Stimulated activated CD4-positive, alpha-beta T cell treated with anti-CD3 and anti-CD28 coated beads, Interleukin-1b, Interleukin-23, amount 100 ng/mL, for 4 hours (primary cell): ENCODE data around the gene DRD4.

Experiments used
- DNase-seq, 2 donors: peaks; one replicate each; pipeline ENCODE4 v3.0.0-alpha.2; 2020; ENCODE audit warnings: low read depth in 2 of 2

DRD4 gene

DNA sequence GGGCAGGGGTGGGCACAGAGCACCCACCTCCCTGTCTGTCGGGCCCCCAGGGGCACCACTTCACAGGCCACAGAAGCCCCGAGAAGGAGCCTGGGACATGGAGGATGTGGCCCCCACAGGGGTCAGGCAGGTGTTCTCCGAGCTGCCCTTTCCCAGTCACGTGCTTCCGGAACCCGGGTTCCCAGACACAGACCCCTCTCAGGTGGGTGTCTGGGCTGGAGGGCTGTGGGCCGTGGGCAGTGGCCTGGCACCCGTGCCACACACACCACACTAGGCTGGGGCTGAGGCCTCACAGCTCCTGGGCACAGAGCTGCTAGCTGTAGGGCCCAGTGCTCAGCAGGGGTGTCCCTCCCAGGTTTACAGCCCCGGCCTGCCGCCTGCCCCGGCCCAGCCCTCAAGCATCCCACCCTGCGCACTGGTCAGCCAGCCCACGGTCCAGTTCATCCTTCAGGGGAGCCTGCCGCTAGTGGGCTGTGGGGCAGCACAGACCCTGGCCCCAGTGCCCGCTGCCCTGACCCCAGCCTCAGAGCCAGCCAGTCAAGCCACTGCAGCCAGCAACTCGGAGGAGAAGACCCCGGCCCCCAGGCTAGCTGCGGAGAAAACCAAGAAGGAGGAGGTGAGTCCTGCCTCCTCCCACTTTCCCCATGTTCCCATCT is 26.8 kb upstream of the DRD4 start:
- DNase-seq: no peak

DNA sequence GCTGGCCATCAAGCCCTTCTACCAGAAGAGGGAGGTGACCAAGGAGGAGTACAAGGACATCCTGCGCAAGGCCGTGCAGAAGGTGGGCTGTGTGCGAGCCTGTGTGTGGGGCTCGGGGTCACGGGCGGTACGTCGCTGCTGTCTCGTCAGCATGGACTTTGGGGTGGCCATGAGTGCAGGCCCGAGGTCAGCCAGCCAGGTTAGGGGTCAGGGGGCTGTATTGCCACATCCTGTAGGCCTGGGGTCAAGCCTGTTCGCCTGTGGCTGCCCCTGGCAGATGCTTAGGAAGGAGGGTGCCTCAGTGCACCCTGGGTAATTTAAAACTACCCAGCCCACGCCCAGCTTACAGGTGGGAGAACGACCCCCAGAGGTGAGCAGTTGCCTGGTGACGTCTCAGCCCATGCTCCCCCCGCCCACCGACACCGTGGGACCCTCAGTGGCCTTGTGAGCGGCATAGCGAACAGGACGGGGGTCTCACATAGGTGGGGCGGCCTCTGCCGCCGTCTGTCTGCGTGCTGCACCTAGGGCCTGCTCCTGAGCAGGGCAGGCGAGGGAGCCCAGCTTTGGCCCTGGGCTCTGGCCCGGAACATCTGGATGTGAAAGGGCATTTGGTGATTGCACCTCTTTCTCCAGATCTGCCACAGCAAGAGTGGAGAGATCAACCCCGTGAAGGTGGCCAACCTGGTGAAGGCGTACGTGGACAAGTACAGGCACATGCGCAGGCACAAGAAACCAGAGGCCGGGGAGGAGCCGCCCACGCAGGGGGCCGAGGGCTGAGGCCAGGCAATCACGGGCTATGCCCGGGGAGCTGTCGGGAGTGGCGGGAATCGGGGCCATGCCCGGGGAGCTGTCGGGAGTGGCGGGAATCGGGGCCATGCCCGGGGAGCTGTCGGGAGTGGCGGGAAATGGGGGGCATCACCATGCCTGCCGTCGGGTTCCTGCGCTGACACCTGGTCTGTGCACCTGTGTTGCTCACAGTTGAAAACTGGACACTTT is 25.8 kb upstream of the DRD4 start:
- DNase-seq: no peak

DNA sequence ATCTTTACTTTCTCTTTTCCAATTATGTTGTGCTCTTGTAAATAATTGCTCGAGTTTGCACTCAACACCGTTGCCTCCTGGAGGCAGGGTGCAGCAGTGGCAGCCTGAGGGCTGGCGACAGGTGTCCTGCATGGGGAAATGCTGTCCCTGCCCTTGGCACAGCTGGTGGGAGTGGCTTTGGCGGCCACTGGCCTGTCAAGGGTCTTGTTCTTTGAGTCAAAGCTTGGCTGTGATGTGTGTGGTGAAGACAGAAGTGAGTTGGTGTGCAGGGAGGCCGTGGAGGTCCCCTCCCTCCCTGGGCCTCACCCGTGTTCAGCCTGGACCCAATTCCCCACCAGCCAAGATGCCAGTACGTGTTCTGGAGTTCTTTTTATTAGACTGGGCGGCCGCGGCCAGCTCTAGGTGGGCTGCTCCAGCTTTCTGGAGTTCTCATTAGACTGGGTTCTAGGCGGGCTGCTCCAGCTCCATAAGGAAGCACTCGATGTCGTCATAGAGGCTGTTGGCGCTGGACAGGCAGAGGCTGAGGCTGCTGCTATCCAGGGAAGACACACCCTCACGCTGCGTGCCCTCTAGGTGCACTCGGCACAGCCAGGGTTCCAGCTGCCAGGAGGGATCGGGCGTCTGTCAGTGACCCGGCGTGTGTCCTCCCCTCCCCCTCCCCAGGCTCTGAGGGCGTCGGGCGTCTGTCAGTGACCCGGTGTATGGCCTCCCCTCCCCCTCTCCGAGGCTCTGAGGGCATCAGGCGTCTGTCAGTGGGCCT is 24.7 kb upstream of the DRD4 start:
- no peak for DNase-seq

DNA sequence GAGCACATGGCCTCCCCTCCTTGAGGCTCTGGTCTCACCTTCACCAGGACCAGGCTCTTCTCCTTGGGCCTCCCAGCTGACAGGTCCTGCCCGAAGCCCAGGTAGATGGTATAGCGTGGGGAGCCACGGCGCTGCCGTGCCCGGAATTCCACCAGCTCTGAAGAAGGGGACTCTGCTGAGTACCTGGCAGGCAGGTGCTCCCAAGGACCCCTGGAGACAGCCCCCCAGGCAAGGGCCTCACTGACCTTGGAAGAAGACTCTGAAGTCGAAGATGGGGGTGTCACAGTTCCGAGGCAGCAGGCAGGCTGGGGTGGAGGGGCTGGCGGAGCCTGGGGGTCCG is 24.1 kb upstream of the DRD4 start:
- DNase-seq: no peak

DNA sequence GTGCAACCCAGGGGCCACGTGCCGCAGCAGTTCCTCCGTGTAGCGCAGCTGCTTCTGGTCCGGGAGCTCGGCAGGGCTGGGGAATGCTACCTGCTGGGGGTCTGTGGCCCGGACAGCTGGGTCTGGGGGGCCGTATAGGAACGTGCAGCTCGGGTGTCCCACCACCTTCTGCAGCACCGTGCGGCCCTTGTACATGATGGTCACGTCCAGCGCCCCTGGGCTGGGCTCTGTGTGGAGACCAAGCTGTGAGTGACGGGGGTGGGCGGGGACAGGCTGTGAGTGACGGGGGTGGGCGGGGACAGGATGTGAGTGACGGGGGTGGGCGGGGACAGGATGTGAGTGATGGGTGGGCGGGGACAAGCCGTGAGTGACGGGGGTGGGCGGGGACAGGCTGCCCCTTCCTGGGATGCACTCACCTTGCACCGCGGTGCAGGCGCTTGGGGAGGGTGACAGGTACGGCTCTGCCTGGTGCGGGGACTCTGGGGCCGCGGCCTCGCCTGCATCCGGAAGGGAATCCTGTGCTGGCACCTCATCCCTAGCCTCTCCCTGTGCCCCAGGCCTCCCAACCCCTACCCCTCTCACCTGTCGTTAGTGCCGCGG is 23.6 kb upstream of the DRD4 start:
- DNase-seq: peak; percentile 77 to 86

DNA sequence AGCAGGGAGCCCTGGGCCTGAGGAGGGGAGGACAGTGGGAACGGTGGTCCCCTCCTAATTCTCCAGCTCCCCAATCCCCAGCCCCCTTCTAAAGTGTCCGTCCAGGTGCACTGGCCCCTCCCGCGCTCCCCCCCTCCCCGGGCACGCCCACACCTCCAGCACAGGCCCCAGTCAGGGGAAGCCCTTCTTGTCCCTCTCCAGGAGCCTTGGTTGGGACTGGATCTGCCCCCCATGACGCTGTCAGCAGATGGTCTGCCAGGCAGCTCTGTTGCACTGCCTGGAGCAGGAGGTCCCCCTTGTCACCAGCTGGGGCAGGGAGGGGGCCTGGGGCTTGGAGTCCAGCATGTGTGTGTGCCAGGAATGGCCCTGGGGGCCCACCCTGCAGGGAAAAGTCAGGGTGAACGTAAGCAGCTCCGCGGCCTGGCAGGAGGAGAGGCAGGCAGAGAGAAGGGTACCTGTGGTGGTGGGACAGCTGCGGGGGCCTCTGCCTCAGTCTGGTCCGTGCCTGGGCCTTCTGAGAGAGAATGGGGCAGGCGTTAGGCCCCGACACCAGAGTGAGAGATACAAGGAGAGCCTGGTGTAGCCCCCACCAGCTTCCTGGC is 22.9 kb upstream of the DRD4 start:
- DNase-seq: no peak

DNA sequence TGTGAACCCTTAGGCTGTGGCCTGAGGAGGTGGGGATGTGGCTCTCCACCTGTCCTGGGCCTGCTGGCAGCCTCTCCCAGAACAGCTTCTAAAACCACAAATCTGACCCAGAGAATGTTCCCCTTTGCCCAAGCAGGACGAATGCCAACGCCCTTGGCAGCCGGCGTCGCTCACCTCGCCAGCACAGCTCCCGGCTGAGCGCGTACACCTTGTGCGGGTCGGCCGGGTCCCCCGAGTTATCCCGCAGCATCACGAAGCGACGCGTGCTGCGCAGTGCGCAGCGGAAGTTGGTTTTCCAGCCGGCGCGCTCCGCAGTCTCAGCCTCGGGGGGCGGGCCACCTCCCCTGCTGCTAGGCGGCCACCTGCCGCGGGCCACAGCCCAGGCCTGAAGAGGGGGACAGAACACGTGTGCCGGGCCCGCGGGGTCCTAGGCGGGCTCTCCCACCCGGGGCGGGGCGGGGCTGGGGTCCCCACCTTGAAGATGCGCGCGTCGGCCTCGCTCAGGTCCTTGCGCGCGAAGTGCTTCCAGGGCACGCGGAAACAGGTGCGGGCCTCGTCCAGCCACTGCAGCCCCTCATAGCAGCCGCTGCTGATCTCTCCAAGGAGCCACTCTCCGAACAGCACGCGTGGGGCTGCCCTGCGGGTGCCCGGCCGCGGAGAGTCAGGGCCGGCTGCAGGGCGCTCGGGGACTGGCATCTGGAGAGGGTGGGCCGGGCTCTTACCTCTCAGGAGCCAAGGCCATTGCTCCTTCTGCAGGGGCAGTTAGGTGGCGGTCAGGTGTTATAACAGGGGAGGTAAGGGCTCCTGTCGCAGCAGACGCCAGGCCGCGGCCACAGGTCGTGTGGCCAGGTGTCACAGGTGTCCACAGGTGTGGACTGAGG is 22.2 kb upstream of the DRD4 start:
- no peak for DNase-seq

DNA sequence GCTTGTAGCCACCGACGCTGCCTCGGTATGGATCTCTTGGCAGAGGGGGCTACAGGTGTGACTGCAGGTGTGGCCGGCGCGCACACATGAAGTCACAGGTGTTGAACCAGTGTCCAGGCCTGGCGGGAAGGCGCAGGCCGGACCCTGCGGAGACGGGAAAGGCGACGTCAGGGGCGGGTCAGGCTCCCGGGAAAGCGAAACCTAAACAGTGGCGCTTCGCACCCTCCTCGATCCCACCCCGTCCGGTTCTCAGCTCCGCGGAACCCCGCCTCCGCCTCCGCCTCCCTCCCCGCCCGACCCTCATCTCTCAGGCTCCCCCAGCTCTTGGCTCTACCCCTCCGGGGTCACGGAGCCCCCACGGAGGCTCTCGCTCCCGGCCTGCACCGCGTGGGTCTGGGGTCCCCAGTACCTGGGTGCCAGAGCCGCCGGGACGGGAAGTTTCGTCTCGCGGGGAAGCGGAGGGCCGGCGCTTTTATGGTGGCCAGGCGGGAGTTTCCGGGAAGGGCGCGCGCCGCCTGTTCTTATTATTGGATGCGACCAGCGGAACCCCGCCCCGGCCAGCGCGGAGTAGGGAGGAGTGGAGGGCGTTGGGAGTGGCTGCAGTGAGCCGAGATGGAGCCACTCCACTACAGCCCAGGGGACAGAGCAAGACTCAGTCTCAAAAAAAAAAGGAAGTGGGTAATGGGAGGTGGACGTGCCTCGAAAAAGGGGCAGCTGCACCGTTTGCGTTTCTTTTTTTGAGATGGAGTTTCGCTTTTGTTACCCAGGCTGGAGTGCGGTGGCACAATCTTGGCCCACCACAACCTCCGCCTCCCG is 21.4 kb upstream of the DRD4 start, which contains the start of gene IRF7:
TSS of gene IRF7 (minus strand) at position 447 of the 816 bp plus-strand sequence. CDS start 586 bp downstream, outside the sequence.
- peak; percentile 70 to 73 for DNase-seq

DNA sequence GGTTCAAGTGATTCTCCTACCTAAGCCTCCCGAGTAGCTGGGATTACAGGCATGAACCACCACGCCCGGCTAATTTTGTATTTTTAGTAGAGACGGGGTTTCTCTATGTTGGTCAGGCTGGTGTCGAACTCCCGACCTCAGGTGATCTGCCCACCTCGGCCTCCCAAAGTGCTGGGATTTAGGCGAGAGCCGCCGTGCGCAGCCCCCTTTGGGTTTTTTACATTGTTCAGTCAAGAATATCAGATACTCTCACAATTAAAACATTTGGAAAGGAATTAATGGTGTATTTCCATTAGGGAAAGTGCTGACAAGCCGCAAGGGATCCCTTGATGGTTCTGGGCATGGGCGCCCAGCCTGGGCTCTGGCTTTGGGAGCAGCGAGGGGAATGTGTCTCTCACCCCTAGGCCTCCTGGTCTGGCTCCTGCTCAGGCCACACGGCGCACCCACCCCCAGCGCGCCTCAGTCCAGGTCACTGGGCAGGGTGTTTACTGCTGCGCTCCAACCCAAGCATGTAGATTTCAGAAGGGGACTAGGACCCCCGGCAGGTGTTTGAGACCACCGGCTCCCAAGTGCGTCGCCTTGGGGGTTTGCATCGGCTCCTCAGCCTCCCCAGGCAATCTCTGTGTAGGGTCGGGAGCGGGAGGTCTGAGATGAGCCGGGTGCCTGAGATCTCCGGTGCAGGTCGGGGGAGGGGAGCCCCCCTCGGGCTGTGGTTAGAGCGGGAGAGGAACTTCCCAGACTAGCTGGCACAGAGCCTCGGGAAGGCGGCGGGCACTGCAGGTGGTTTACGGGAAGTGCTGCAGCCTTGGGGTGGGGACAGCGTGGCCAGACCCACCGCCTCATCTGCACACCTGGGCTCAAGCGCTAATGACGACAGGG is 20.5 kb upstream of the DRD4 start:
- DNase-seq: no peak

DNA sequence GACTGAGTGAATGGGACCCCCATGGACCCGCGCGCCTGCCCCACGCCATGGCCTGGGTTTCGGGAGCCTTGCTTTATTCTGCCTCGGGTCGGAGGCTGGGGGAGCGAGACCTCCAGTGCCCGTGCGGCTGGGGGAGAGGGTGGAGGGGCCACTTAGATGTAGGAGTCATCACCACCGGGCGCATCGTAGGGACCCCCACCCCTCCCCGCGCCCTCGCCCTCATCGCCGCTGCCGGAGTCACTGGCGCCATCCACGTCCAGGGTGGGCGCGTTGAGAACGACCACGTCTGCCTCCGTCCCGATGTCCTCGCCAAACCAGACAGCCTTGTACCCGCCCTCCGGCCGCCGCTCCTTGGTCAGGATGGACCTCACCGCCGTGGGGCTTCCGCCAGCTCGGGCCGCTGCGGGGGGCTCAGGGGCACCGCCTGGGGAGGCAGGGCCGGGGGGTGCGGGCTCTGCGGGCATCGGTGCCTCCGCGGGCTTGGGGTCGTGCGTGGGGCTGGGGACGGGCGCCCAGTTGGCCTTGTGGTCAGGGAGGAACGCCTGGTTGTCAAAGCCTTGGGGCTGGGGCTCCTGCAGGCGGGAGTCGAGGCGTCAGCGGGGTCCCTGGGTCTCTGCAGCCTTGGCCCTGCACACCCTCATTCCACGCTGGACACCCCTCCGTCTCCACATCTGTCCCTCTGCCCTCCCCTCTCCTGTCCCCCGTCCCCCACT is 19.7 kb upstream of the DRD4 start:
- no peak for DNase-seq

DNA sequence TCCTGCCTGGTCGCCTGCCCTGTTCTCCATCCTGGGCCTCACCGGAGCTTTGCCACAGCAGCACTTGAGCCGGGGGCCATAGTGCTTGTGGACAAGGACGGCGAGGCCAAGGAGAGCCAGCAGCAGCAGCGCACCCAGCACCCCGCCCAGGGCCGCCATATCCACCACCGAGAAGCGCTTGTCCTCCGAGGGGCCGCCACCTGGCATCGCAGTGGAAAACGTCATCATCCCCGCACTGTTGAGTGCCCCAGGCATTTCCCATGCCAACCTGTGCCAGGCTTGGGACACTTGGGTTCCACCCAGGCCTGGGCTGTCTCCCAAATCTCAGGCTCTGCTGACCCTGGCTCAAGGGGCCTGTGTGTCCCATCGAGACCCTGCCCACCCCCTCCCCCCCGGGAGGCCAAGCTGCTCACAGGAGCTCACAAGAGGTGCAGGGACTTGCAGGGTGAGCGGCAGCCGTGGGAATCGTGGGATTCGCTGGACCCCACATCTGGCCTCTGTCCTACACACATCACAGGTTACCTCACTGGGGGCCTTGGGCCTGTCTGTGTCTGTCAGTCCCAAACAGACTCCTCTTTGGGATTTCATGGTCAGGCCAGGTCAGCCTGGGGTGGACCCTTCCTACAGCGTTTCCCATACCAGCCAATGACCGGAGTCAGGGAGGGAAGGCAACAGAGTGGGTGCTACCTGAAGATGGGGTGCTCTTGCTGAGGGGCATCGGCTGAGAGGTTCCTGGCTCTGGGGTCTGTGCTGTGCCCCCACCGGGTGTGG is 19.0 kb upstream of the DRD4 start:
- DNase-seq: no peak

DNA sequence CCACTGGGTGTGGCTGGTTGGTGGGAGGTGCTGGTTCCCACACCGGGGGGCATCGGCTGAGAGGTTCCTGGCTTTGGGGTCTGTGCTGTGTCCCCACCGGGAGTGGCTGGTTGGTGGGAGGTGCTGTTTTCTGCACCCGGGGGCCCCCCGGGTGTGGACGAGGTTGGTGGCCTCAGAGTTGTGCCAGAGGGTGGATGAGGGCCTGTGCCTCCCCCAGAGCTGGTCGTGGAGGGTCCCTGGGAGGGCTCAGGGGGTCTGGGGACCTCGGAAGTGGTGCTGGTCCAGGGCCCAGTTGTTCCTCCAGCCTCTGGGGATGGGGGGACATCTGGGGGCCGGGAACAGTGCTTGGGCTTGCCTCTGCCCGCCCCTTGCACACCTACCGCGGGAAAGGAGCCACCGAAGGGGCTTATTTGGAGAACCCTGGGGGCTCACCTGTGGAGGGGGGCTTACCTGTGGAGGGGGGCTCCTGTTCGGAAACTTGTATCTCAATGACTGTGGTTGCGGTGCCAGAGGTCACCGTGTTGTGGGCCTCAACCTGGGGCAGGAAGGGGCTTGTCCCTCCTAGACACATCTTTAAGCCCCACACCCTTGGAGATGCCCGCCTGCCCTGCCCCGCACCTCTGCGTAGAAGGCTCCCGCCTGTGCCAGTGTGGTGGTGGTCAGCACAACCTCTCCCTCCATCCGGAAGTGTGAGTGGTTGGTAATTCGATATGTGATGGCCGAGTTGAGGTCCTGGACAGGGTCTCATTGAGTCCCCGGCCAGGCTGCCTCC is 18.0 kb upstream of the DRD4 start:
- DNase-seq: no peak

DNA sequence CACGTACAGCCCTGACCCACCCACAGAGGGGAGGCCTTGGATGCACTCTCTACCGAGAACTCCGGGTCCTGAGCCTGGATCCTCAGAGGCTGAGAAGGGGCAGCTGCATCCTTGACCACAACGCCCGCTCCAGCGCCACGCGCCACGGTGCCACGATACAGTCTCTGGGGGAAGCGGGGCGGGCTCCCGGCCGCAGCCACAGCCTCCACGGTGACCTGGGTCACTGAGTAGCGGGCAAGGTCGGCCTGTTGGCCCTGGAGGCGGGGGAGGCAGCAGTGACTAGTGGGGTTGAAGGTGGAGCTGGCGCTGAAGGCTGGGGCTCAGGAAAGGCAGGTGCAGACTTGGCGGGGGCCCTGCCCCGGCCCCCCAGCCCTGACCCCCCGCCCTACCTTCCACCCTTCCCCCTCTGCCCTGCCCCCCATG is 17.4 kb upstream of the DRD4 start:
- no peak for DNase-seq

DNA sequence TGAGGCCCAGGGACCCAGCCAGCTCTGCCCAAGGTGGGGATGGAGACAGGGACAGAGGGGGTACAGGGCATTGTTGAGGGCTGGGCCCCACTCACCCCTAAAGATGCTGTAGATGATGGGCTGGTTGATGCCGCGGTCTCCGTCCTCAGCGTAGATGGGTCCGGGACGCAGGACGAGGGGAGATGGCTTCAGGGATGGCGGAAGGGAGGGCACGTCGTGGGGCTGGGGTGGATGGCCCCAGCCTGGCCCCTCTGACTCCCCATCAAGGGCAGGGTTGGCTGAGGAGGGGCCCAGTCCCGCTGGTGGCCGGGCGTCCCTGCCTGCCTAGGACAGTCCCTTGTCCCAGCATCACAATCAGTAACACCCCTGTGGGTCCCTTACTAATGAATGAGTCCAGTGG is 16.9 kb upstream of the DRD4 start:
- DNase-seq: no peak

DNA sequence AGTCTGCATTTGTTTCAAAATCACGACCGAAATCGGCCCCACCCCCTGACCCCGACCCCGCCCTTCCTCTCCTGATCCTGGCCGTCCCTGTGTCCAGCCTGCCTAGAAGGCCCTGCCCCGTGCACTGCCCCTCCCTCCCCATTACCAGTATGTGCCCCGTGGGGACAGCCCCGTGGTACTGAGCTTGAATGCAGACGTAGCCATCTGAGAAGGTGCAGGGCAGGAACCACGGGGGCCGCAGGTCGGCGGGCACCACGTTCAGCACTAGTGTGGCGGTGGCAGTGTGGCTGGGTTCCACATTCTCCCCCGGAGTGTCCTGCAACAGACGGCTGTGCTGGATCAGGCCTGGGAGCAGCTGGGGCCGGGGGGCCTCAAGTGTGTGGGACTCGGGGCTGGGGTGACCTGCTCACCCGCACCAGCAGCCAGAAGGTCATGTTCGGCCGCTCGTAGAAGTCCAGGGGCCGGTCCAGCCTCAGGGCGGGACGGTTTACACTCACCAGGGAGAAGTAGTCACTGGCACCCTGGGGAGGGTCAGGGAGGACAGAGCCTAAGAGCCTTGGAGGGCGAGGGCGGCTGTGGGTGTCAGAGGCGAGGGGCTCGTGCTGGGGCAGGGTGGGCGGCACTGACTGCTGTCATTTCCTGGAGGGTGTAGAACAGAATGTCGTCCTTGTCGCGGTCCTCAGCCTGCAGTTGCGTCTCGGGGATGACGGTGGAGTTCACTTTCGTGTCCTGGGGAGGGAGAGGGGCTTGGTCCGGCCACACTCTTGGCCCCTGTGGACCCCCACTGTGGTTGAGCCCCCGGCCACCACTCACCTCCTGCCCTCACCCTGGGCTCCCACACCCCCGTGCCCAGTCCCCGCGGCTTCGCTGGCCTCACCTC is 15.9 kb upstream of the DRD4 start:
- no peak for DNase-seq
